ENCODE data around the gene WDR70. TPM values are rescaled to one million over a fixed set of nuclear protein-coding genes. Genes with fewer than 3 reads are reported as not detected.

Gene WDR70
- total RNA-seq, 1 experiment from 2014 or later: 78.2 TPM

- Histone ChIP-seq H4K20me1 (ENCODE audit: insufficient read depth) (no peaks in the 10 kb centered on the region), H3K9me3 (ENCODE audit: insufficient read depth, low read depth) (0 out of 2 replicates have a peak, but pooled peaks cover 13% of the 10 kb centered on the region), H3K27ac (no peak overlapping the region), H3K4me2 (no peak overlapping the region), H2AFZ (no peak overlapping the region), H3K4me3 (no peak overlapping the region), H3F3A (ENCODE audit: insufficient read depth, low read depth) (no peaks in the 10 kb centered on the region), H3K9me2 (ENCODE audit: insufficient read depth) (no peaks in the 10 kb centered on the region), H3K4me1 (replicated peaks; ENCODE audit: insufficient read depth) (no peaks in the 10 kb centered on the region), H3K79me2 (ENCODE audit: low read depth) (no peaks in the 10 kb centered on the region), H3K36me3 (ENCODE audit: low read depth) (no peaks in the 10 kb centered on the region), H3K27me3 (ENCODE audit: insufficient read depth, low read depth) (no peaks in the 10 kb centered on the region)
- POLR2A ChIA-PET (ENCODE audit: unreplicated experiment): interaction anchor here (0.6 kb wide), 1 partner anchor 388 kb away, joined by 7 read pairs; no protein-coding TSS in a partner anchor
- intact Hi-C loops (cut with micrococcal nuclease; ENCODE audit: unreplicated experiment): no loop called here
- CTCF ChIA-PET: no interaction called here
- DNase-seq: no peak
- BruUV-seq (replicated peaks): no TSS peak
- no peak for TF ChIP-seq EZH2 (IDR thresholded peaks at IDR 0.05; ENCODE audit: low read depth)
- TF ChIP-seq CTCF (conservative IDR thresholded peaks at IDR 0.05): no peak
Observed at GRCh38 chr5:37631939-37632338, 252.8 kb downstream of the WDR70 start.

DNA sequence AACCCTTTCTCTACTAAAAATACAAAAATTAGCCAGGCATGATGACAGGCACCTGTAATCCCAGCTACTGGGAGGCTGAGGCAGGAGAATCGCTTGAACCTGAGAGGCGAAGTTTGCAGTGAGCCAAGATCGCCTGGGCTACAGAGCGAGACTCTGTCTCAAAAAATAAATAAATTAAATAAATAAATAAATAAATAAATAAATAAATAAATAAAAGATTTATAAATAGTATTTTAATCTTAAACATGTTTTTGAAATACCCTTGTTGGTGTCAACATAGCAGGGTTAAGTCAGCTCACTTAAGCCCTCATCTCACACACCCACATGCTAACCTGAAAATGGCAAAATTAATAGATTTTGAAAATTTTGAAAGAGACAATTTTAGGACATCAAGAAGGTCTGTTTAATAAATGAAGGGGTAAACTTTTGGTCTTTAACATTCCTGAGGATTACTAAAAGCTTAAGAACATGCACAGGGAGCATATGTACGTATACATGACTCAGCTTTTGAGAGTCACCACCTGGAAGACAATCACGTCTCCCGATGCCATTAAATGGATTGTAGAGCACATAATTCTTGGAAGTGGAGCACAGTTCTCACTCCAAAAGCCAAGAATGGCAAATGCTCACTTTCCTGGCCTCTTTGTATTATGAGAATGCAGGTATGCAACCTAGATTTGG, 258.2 kb downstream of the WDR70 start:
- ChIA-PET POLR2A (ENCODE audit: unreplicated experiment) (no interaction called here), CTCF (no interaction called here)
- H2AFZ ChIP-seq: no peak overlapping the region
- 0 out of 2 replicates have a peak, but pooled peaks cover 5% of the 10 kb centered on the region for H3F3A ChIP-seq (ENCODE audit: insufficient read depth, low read depth)
- H3K27me3 ChIP-seq (ENCODE audit: insufficient read depth, low read depth): no peaks in the 10 kb centered on the region
- H3K4me3 ChIP-seq: no peak overlapping the region
- DNase-seq: no peak
- no peak overlapping the region for H3K27ac ChIP-seq
- H3K4me1 ChIP-seq (replicated peaks; ENCODE audit: insufficient read depth): no peaks in the 10 kb centered on the region
- BruUV-seq (replicated peaks): no TSS peak
- no peaks in the 10 kb centered on the region for H3K36me3 ChIP-seq (ENCODE audit: low read depth)
- H3K4me2 ChIP-seq: no peak overlapping the region
- no peaks in the 10 kb centered on the region for H3K9me3 ChIP-seq (ENCODE audit: insufficient read depth, low read depth)
- intact Hi-C loops (cut with micrococcal nuclease; ENCODE audit: unreplicated experiment): no loop called here
- TF ChIP-seq CTCF (conservative IDR thresholded peaks at IDR 0.05): no peak
- TF ChIP-seq EZH2 (IDR thresholded peaks at IDR 0.05; ENCODE audit: low read depth): no peak
- H3K9me2 ChIP-seq (ENCODE audit: insufficient read depth): no peaks in the 10 kb centered on the region
- no peaks in the 10 kb centered on the region for H4K20me1 ChIP-seq (ENCODE audit: insufficient read depth)
- H3K79me2 ChIP-seq (ENCODE audit: low read depth): no peaks in the 10 kb centered on the region

GRCh38 chr5:37638897-37639296, 259.8 kb downstream of the WDR70 start:
- ChIA-PET POLR2A (ENCODE audit: unreplicated experiment) (no interaction called here), CTCF (no interaction called here)
- Histone ChIP-seq H3K9me3 (ENCODE audit: insufficient read depth, low read depth) (no peaks in the 10 kb centered on the region), H3K4me1 (replicated peaks; ENCODE audit: insufficient read depth) (no peaks in the 10 kb centered on the region), H3K27ac (no peak overlapping the region), H3K9me2 (ENCODE audit: insufficient read depth) (no peaks in the 10 kb centered on the region), H3F3A (ENCODE audit: insufficient read depth, low read depth) (0 out of 2 replicates have a peak, but pooled peaks cover 5% of the 10 kb centered on the region), H3K27me3 (ENCODE audit: insufficient read depth, low read depth) (no peaks in the 10 kb centered on the region), H2AFZ (no peak overlapping the region), H3K4me3 (no peak overlapping the region), H3K79me2 (ENCODE audit: low read depth) (no peaks in the 10 kb centered on the region), H3K4me2 (no peak overlapping the region), H4K20me1 (ENCODE audit: insufficient read depth) (no peaks in the 10 kb centered on the region), H3K36me3 (ENCODE audit: low read depth) (no peaks in the 10 kb centered on the region)
- TF ChIP-seq EZH2 (IDR thresholded peaks at IDR 0.05; ENCODE audit: low read depth): no peak
- TF ChIP-seq CTCF (conservative IDR thresholded peaks at IDR 0.05): no peak
- no peak for DNase-seq
- BruUV-seq (replicated peaks): no TSS peak
- intact Hi-C loops (cut with micrococcal nuclease; ENCODE audit: unreplicated experiment): no loop called here

All from PC-9 (cell line).